CD8-positive, alpha-beta memory T cell (primary cell): ENCODE data around the gene AP4S1. TPM values are rescaled to one million over a fixed set of nuclear protein-coding genes. Genes with fewer than 3 reads are reported as not detected.

Source experiments
- CTCF ChIA-PET: fragments of 350-600 bp; sonication (Branson Sonifier 250); formaldehyde crosslinking; loops from one replicate; lab custom pipeline; 2021; ENCODE audit warnings: antibody characterized with exemption; lab: Charles Lee
- POLR2A ChIA-PET: fragments of 350-600 bp; sonication (Branson Sonifier 250); formaldehyde crosslinking; loops from one replicate; lab custom pipeline; 2021; ENCODE audit warnings: antibody characterized with exemption; lab: Charles Lee
- DNase-seq, 5 donors: peaks; one replicate each; pipeline versions ENCODE4 v3.0.0 to v3.0.0-alpha.2; 2020 to 2022; ENCODE audit warnings: mixed read lengths in 1 of 5
- H3K27ac ChIP-seq: one replicate; pipeline ENCODE4 v1.7.0; 2013; ENCODE audit warnings: low read depth, mild to moderate bottlenecking, low read length, moderate library complexity
- H3K27me3 ChIP-seq: 2 replicates; pipeline ENCODE4 v1.7.0; 2013; ENCODE audit warnings: low read length, mild to moderate bottlenecking; ENCODE audit not compliant: insufficient read depth, poor library complexity, severe bottlenecking
- H3K36me3 ChIP-seq: 2 replicates; pipeline ENCODE4 v1.7.0; 2013; ENCODE audit warnings: mild to moderate bottlenecking, low read length, moderate library complexity; ENCODE audit not compliant: insufficient read depth
- H3K4me1 ChIP-seq: 2 replicates; pipeline ENCODE4 v1.7.0; 2013; ENCODE audit warnings: mild to moderate bottlenecking, low read length, moderate library complexity; ENCODE audit not compliant: insufficient read depth
- H3K4me3 ChIP-seq: 2 replicates; pipeline ENCODE4 v1.7.0; 2013; ENCODE audit warnings: mild to moderate bottlenecking, low read length
- H3K9me3 ChIP-seq: 2 replicates; pipeline ENCODE4 v1.7.0; 2013; ENCODE audit warnings: mild to moderate bottlenecking, low read length
- H3K27ac Mint-ChIP-seq, 8 donors: one replicate each; pipeline ENCODE4 v1.8.0; 2020 to 2021; ENCODE audit warnings: mixed read lengths in 8 of 8, mild to moderate bottlenecking in 6 of 8, inconsistent platforms in 3 of 8, moderate library complexity in 3 of 8
- H3K27me3 Mint-ChIP-seq, 2 donors: one replicate each; pipeline ENCODE4 v1.8.0; 2020 to 2021; ENCODE audit warnings: mixed read lengths in 2 of 2, mild to moderate bottlenecking in 1 of 2, moderate library complexity in 1 of 2
- H3K36me3 Mint-ChIP-seq, 3 donors: one replicate each; pipeline ENCODE4 v1.8.0; 2020 to 2021; ENCODE audit warnings: mixed read lengths in 3 of 3, inconsistent platforms in 1 of 3, mild to moderate bottlenecking in 1 of 3
- H3K4me1 Mint-ChIP-seq, 3 donors: one replicate each; pipeline ENCODE4 v1.8.0; 2020 to 2021; ENCODE audit warnings: mixed read lengths in 3 of 3, inconsistent platforms in 1 of 3, mild to moderate bottlenecking in 1 of 3
- H3K4me3 Mint-ChIP-seq, 7 donors: one replicate each; pipeline ENCODE4 v1.8.0; 2020 to 2021; ENCODE audit warnings: mixed read lengths in 7 of 7, mild to moderate bottlenecking in 6 of 7, moderate library complexity in 4 of 7, inconsistent platforms in 2 of 7
- H3K9me3 Mint-ChIP-seq, 5 donors: one replicate each; pipeline ENCODE4 v1.8.0; 2020 to 2022; ENCODE audit warnings: mixed read lengths in 5 of 5, mild to moderate bottlenecking in 3 of 5, moderate library complexity in 2 of 5, inconsistent platforms in 1 of 5
- polyA plus RNA-seq: library from polyadenylated mRNA; unstranded; fragments of 300-500 nt; fragmentation: Illumina TruSeq; gene quantifications from one replicate; pipeline ENCODE4 v1.2.3, GENCODE V29; 2021
- total RNA-seq, 2 experiments: library from RNA; stranded (reverse); gene quantifications; one replicate each; pipeline ENCODE4 v1.2.3, GENCODE V29; 2021

The AP4S1 gene
- total and polyA plus RNA-seq, 3 experiments from 2014 or later: 7.1 to 10.8 (median 9.9) TPM

- H3K27ac ChIP-seq: no peak overlapping the region
These were observed 1.4 kb upstream of the AP4S1 start for GRCh38 chr14:31024010-31024480.

GRCh38 chr14:31024577-31025366, 677 bp upstream of the AP4S1 start:
- Mint-ChIP-seq H3K4me3 (peak overlapping the region; percentile 82 to 100 (median 95)), H3K9me3 (no peaks in the 10 kb centered on the region), H3K27me3 (no peaks in the 10 kb centered on the region), H3K27ac (peak overlapping the region; percentile 73 to 99 (median 93)), H3K4me1 (peaks cover 42 to 62% (median 52%) of the 10 kb centered on the region in 3 donors), H3K36me3 (peaks cover 0 to 29% (median 5%) of the 10 kb centered on the region in 3 donors)
- Histone ChIP-seq H3K4me1 (peaks cover 19% of the 10 kb centered on the region), H3K27ac (peak overlapping the region; percentile 79), H3K9me3 (no peaks in the 10 kb centered on the region), H3K27me3 (no peaks in the 10 kb centered on the region), H3K4me3 (peak overlapping the region; percentile 78), H3K36me3 (no peaks in the 10 kb centered on the region)
- ChIA-PET CTCF (interaction anchor here (0.9 to 2.0 kb wide), 2 partner anchors 46 to 182 kb away, joined by 3 to 7 read pairs; partner anchors contain the start of gene HECTD1), POLR2A (interaction anchor here (1.6 to 2.6 kb wide), 2 partner anchors 41 to 396 kb away, joined by 4 to 8 read pairs; partner anchors contain the start of gene HEATR5A)
- peak in 1 of 5 donors; percentile 2 for DNase-seq

More at GRCh38 chr14:31024010-31024480, 1.4 kb upstream of the AP4S1 start:
- Mint-ChIP-seq H3K4me3 (peak overlapping the region; percentile 19 to 98 (median 35)), H3K27me3 (no peaks in the 10 kb centered on the region), H3K4me1 (peaks cover 39 to 63% (median 52%) of the 10 kb centered on the region in 3 donors), H3K27ac (peak overlapping the region; percentile 47 to 98 (median 74)), H3K9me3 (no peaks in the 10 kb centered on the region), H3K36me3 (peaks cover 0 to 31% (median 5%) of the 10 kb centered on the region in 3 donors)
- ChIA-PET CTCF (interaction anchor here (0.6 kb wide), 1 partner anchor 32 kb away, joined by 3 read pairs; no protein-coding TSS in a partner anchor), POLR2A (no interaction called here)
- Histone ChIP-seq H3K4me1 (peaks cover 19% of the 10 kb centered on the region), H3K36me3 (no peaks in the 10 kb centered on the region), H3K9me3 (no peaks in the 10 kb centered on the region), H3K4me3 (no peak overlapping the region), H3K27me3 (no peaks in the 10 kb centered on the region)
- DNase-seq: no peak

GRCh38 chr14:31026077-31026449, 614 bp downstream of the AP4S1 start, which contains the start of gene STRN3:
STRN3 (minus strand) TSS chr14:31026379; CDS start chr14:31026185, 194 bp downstream.
- Mint-ChIP-seq H3K9me3 (no peaks in the 10 kb centered on the region), H3K4me1 (peaks cover 44 to 62% (median 50%) of the 10 kb centered on the region in 3 donors)
- no peaks in the 10 kb centered on the region for H3K9me3 ChIP-seq

GRCh38 chr14:31026450-31027235, 1.2 kb downstream of the AP4S1 start:
- CTCF ChIA-PET: interaction anchor here (0.8 to 2.0 kb wide), 8 partner anchors 17 to 183 kb away, joined by 3 to 7 read pairs (median 4); partner anchors contain the start of gene HECTD1
- DNase-seq: peak; percentile 82 to 91 (median 85)
- no peaks in the 10 kb centered on the region for H3K36me3 ChIP-seq
- POLR2A ChIA-PET: interaction anchor here (0.6 to 2.6 kb wide), 9 partner anchors 17 to 1176 kb away, joined by 3 to 22 read pairs (median 4); partner anchors contain the start of genes DTD2, G2E3, HEATR5A and HECTD1
- H3K9me3 Mint-ChIP-seq: no peaks in the 10 kb centered on the region
- H3K9me3 ChIP-seq: no peaks in the 10 kb centered on the region
- peaks cover 19% of the 10 kb centered on the region for H3K4me1 ChIP-seq
- H3K36me3 Mint-ChIP-seq: peaks cover 0 to 18% (median under 1%) of the 10 kb centered on the region in 3 donors
- H3K4me3 Mint-ChIP-seq: peak overlapping the region; percentile 93 to 100 (median 98)
- peaks cover 44 to 62% (median 50%) of the 10 kb centered on the region in 3 donors for H3K4me1 Mint-ChIP-seq
- H3K27me3 Mint-ChIP-seq: no peaks in the 10 kb centered on the region
- H3K27ac ChIP-seq: peak overlapping the region; percentile 79
- no peaks in the 10 kb centered on the region for H3K27me3 ChIP-seq
- H3K27ac Mint-ChIP-seq: peak overlapping the region; percentile 88 to 99 (median 98)
- peak overlapping the region; percentile 78 for H3K4me3 ChIP-seq

More at GRCh38 chr14:31026077-31026449, 614 bp downstream of the AP4S1 start, which contains the start of gene STRN3:
- Mint-ChIP-seq H3K27ac (peak within 1 kb of the TSS; percentile 88 to 99 (median 98)), H3K27me3 (no peaks in the 10 kb centered on the region), H3K36me3 (peaks cover 0 to 24% (median 5%) of the 10 kb centered on the region in 3 donors), H3K4me3 (peak within 1 kb of the TSS; percentile 93 to 100 (median 98))
- ChIA-PET POLR2A (interaction anchor here (0.8 to 2.6 kb wide), 8 partner anchors 17 to 467 kb away, joined by 3 to 22 read pairs (median 4); partner anchors contain the start of genes DTD2, G2E3, HEATR5A and HECTD1), CTCF (interaction anchor here (0.8 to 2.0 kb wide), 8 partner anchors 18 to 184 kb away, joined by 3 to 7 read pairs (median 4); partner anchors contain the start of gene HECTD1)
- no peaks in the 10 kb centered on the region for H3K36me3 ChIP-seq
- H3K4me3 ChIP-seq: peak within 1 kb of the TSS; percentile 78
- peak within 1 kb of the TSS; percentile 79 for H3K27ac ChIP-seq
- peaks cover 19% of the 10 kb centered on the region for H3K4me1 ChIP-seq
- DNase-seq: no peak
- no peaks in the 10 kb centered on the region for H3K27me3 ChIP-seq

- H3K4me1 Mint-ChIP-seq: peaks cover 45 to 61% (median 46%) of the 10 kb centered on the region in 3 donors
- H3K36me3 Mint-ChIP-seq: peaks cover 0 to 13% (median 0%) of the 10 kb centered on the region in 3 donors
- Histone ChIP-seq H3K36me3 (no peaks in the 10 kb centered on the region), H3K4me3 (no peak overlapping the region), H3K4me1 (peaks cover 19% of the 10 kb centered on the region), H3K27me3 (no peaks in the 10 kb centered on the region), H3K9me3 (no peaks in the 10 kb centered on the region), H3K27ac (no peak overlapping the region)
- no peak overlapping the region for H3K27ac Mint-ChIP-seq
- no peaks in the 10 kb centered on the region for H3K27me3 Mint-ChIP-seq
- H3K9me3 Mint-ChIP-seq: no peaks in the 10 kb centered on the region
- DNase-seq: no peak
- H3K4me3 Mint-ChIP-seq: no peak overlapping the region
- ChIA-PET POLR2A (interaction anchor here (0.6 kb wide), 1 partner anchor 44 kb away, joined by 12 read pairs; no protein-coding TSS in a partner anchor), CTCF (interaction anchor here (1.2 kb wide), 1 partner anchor 12 kb away, joined by 4 read pairs; no protein-coding TSS in a partner anchor)
These were observed 2.4 kb downstream of the AP4S1 start for GRCh38 chr14:31027847-31028246.

- CTCF ChIA-PET: interaction anchor here (0.6 kb wide), 1 partner anchor 258 kb away, joined by 3 read pairs; no protein-coding TSS in a partner anchor
- no peak overlapping the region for H3K27ac ChIP-seq
- Mint-ChIP-seq H3K4me1 (peaks cover 32 to 52% (median 36%) of the 10 kb centered on the region in 3 donors), H3K27me3 (no peaks in the 10 kb centered on the region), H3K27ac (peak overlapping the region; percentile 5 to 58 (median 21)), H3K9me3 (no peaks in the 10 kb centered on the region), H3K36me3 (peaks cover 0 to 16% (median 0%) of the 10 kb centered on the region in 3 donors), H3K4me3 (peak overlapping the region in 2 of 7 donors; percentile 2 to 80)
- POLR2A ChIA-PET: no interaction called here
- H3K36me3 ChIP-seq: no peaks in the 10 kb centered on the region
- H3K4me3 ChIP-seq: no peak overlapping the region
- no peak for DNase-seq
- H3K27me3 ChIP-seq: no peaks in the 10 kb centered on the region
- H3K9me3 ChIP-seq: no peaks in the 10 kb centered on the region
- H3K4me1 ChIP-seq: peaks cover 11% of the 10 kb centered on the region
These were observed 3.8 kb downstream of the AP4S1 start for GRCh38 chr14:31029016-31029970.
